Measurements from ENCODE around the gene DHRS7B. TPM values are rescaled to one million over a fixed set of nuclear protein-coding genes. Genes with fewer than 3 reads are reported as not detected.
A peak's percentile ranks its signal among the peaks of the same experiment; 100 is the strongest.

DHRS7B gene
- total and polyA plus RNA-seq, 2 of the 13 experiments (the other 11 are each of a cell fraction or from before 2014, with no cell fraction given): 20.0 to 35.8 TPM

GRCh38 chr17:21214015-21214776, 87.4 kb downstream of the DHRS7B start, which contains the start of gene TMEM11 (continued):
- TF ChIP-seq SNAPC2 (CRISPR knock-in tag; IDR thresholded peaks at IDR 0.05) (no peak; the same call in 1 of the 2 replicates), ZNF501 (CRISPR knock-in tag; IDR thresholded peaks at IDR 0.05) (peak; percentile 80), ZNF326 (CRISPR knock-in tag; IDR thresholded peaks at IDR 0.05; ENCODE audit: borderline replicate concordance) (no peak), ZNF800 (CRISPR knock-in tag; IDR thresholded peaks at IDR 0.05) (no peak), RBAK (CRISPR knock-in tag; IDR thresholded peaks at IDR 0.05) (no peak), TOPORS (CRISPR knock-in tag; IDR thresholded peaks at IDR 0.05) (no peak), PPARG (CRISPR knock-in tag; conservative IDR thresholded peaks at IDR 0.05) (no peak), CBX5 (CRISPR knock-in tag; IDR thresholded peaks at IDR 0.05; ENCODE audit: borderline replicate concordance) (peak; percentile 27; the same call in 1 of the 2 replicates), TEAD3 (CRISPR knock-in tag; optimal IDR thresholded peaks at IDR 0.05; ENCODE audit: borderline replicate concordance) (peak; percentile 13), ZNF616 (CRISPR knock-in tag; IDR thresholded peaks at IDR 0.05; ENCODE audit: low read depth) (no peak), ZNF430 (CRISPR knock-in tag; IDR thresholded peaks at IDR 0.05) (peak; percentile 60), ZNF3 (CRISPR knock-in tag; IDR thresholded peaks at IDR 0.05) (no peak), PCBP2 (optimal IDR thresholded peaks at IDR 0.05; ENCODE audit: low read depth, low read length, poor library complexity, severe bottlenecking) (no peak), ELF3 (CRISPR knock-in tag; IDR thresholded peaks at IDR 0.05) (0 out of 2 replicates have a peak, but pooled peaks have one; percentile 10), POLR2G (IDR thresholded peaks at IDR 0.05; ENCODE audit: low read depth, low read length) (peak; percentile 75), ZXDC (CRISPR knock-in tag; IDR thresholded peaks at IDR 0.05) (no peak; the same call in 1 of the 2 replicates), SOX6 (IDR thresholded peaks at IDR 0.05) (no peak), SOX6 (CRISPR knock-in tag; IDR thresholded peaks at IDR 0.05) (no peak; the same call in 1 of the 2 replicates), HNF1B (CRISPR knock-in tag; IDR thresholded peaks at IDR 0.05) (0 out of 2 replicates have a peak, but pooled peaks have one; percentile 52), CHCHD3 (CRISPR knock-in tag; IDR thresholded peaks at IDR 0.05) (no peak), ZNF205 (CRISPR knock-in tag; IDR thresholded peaks at IDR 0.05) (0 out of 2 replicates have a peak, but pooled peaks have one; percentile 9), ZBTB10 (CRISPR knock-in tag; IDR thresholded peaks at IDR 0.05; ENCODE audit: borderline replicate concordance) (no peak)
